Stimulated activated CD8-positive, alpha-beta memory T cell treated with anti-CD3 and anti-CD28 coated beads, Interleukin-4, amount 100 ng/mL, for 4 hours (primary cell): ENCODE measurements around the gene OR56A5.
"Not testable (repeated sequence)": the region's sequence is repeated elsewhere in the genome, so short reads cannot be mapped to it uniquely, and the experiment has no call there.

Experiments used
- DNase-seq, 2 donors: peaks; one replicate each; pipeline ENCODE4 v3.0.0-alpha.2; 2020; ENCODE audit warnings: low read depth in 2 of 2, low spot score in 1 of 2

Gene OR56A5, protein sequence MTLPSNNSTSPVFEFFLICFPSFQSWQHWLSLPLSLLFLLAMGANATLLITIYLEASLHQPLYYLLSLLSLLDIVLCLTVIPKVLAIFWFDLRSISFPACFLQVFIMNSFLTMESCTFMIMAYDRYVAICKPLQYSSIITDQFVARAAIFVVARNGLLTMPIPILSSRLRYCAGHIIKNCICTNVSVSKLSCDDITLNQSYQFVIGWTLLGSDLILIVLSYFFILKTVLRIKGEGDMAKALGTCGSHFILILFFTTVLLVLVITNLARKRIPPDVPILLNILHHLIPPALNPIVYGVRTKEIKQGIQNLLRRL

DNA sequence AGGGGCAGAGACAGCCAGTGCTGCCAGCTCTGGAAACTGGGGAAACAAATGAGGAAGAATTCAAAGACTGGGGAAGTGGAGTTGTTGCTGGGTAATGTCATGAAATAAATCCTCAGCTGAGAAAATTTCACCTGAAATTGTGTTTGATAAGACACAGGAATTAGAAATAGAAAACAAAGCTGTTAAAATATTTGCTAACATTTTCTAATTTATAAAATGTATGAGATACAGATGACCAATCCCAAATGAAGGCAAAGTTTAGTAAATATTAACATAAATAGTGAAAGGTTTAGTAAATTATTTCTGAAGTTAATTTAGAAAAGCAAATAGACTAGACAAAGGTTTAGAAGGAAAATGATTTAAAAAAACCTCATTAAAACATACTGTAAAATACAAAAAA, at the start of gene OR56A5:
Gene OR56A5 (minus strand): TSS at position 101 of the 400 bp plus-strand sequence. CDS start 0 bp downstream, at position 101.
- DNase-seq, result no peak

DNA sequence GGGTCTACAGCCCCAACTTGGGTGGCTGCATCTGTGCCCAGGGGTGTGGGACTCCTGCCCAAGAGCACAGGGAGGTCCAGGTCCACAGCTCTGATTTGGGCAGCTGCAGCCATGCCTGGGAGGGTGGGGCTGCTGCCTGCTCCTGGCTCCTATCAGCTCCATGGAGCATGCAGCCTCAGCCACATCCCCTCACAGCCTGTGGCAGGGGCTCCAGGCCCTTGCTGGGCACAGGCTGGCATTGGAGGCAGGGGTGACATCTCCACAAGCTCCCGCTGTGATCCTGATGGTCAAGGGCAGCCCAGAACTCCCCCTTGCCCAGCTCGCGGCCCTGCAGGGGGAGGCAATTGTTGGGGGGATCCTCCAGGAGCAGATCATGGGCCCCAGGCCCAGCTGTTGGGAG, 44.7 kb upstream of the OR56A5 start:
- no peak for DNase-seq

DNA sequence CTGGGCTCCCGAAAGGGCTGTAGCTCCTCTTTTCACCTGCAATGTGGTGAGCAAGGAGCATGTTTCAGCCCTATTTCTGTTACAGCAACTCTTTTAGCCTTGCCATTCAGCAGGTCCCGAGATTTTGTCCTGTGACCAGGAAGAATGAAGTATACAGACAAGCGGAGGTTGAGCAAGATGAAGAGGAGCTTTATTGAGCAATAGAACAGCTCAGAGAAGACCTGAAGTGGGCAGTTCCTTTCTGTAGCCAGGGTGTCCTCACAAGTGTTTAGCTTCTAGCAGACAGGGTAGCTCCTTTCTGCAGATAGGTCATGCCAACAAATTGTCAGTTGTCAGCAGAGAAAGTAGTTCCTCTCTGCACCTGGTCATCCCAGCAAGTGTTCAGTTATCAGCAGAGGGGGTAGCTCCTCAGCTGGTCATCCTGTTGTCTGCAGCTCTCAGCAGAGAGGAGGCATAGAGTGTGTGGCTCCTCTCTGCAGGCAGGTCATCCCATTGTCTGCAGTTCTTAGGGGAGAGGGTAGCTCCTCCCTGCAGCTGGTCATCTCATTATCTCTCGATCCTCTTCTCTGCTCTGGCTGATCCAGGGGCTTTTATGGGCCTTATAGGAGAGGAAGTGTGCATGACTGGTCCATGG, 43.9 kb upstream of the OR56A5 start:
- no peak for DNase-seq

DNA sequence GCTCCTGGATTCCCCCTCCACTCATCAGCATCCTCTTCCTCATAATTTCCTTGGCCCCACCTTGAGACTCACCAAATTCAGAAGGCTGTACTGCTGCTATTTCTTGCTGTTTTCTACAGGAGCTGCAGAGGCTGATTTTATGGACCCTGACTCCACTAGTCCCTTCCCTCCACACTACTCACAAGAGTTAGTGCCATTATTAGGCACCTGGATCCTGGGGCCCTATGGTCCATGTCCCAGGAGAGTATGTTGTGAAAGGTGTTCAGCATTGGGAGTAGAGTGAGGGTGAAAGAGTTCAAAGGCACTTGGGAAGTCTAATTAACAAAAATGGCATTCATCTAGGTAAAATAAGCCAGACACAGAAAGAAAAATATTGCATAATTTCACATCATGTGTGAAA, 38.6 kb upstream of the OR56A5 start, which contains the start of gene OR56A4:
Gene OR56A4 (minus strand): TSS at position 101 of the 400 bp plus-strand sequence. CDS start 3,954 bp downstream, outside the sequence.
- DNase-seq, result no peak

DNA sequence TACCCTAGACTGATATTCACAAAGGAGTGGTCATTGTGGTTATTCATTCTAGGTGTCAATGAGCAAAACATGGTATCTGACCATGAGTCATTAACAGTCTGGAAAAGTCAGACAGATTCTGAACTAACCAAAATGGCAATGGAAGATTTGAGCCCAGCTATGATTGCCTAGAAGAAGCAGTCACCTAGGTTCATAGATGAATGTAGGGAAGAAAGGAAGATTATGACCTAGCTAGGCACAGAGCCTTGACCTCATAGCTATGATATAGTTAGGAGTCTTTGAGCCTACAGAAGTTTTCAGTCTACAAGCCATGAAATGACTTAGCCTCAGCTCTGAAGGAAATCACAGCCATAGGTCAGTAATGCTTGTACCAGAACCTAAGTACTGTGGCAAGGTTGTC, 38.1 kb upstream of the OR56A5 start:
- no peak for DNase-seq

DNA sequence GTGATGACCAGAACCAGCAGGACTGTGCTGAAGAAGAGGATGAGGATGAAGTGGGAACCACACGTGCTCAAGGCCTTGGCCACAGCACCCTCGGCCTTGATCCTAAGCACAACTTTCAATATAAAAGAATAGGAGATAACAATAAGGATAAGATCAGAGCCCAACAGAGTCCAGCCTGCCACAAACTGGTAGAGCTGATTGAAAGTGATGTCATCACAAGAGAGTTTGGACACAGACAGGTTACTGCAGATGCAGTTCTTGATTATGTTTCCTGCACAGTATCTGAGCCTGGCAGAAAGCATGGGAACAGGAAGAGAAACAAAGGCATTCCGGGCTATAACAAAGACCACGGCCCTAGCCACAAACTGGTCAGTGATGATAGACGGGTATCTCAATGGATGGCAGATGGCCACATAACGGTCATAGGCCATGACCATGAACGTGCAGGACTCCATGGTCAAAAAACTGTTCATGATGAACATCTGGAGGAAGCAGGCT, 34.0 kb upstream of the OR56A5 start:
- DNase-seq, result no peak

DNA sequence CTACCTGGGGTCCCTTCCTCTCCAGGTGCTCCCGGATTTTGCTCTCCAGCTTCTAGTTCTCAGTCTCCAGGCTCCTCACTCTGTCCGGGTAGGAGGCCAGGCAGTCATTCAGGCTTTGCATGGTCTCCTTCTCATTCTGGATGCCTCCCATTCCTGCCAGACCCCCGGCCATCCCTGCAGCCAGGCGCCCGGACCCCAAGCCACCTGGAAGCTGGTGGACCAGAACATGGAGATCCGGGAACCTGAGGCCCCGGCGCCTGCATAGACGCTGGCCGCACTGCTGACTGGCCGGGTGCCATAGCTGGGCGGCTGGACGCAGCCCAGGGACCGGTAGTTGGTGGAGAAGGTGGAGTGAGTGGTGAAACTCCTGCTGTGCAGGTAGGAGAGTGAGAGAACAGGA, 26.5 kb upstream of the OR56A5 start:
- no peak for DNase-seq

DNA sequence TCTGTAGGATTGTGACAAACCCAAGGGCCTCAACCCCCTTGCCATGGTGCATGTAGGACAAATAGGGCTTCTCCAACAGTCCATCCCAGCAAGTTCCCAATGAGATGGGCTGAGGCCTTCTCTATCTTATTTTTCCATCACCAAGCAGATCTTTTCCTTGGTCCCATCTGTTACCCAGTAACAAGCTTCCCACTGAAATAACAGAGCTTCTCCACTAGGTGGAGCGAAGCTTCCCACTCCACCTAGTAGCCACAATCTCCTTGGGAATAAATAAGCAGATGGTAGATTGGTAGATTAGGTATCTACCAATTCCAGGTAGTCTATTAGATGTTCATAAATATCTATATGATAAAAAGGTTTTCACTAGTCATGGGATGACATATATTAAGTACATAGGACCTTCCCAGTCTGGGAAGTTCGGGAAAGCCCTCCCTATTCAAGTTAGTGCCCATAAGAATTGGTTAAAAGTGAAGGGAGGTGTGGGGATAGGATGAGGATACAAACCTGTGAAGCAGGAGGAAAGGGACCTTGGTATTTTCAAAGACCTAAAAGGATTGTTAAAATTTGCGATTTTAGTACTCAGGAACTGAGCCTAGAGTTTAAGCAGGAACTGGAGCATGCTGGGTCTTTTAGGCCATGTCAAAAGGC, 24.4 kb upstream of the OR56A5 start:
- no peak for DNase-seq

DNA sequence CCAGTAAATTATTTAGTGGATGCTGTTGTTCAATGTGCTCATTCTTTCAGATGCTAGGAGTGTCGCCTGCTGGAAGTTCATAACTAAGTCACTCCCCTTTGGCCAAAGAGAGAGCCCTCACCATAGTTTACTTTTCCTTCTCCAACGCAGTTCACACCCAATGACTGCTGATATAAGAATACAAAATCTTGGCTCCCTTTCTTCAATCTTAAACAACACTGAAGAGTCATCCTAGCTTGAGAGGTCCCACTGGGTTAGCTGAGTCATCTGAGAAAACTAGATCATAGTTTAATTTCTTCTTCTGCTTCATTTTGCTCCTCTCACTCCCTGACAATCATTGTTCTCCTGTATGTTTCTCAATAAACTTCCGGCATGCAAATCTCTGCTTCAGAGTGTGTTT, 23.9 kb upstream of the OR56A5 start:
- no peak for DNase-seq

DNA sequence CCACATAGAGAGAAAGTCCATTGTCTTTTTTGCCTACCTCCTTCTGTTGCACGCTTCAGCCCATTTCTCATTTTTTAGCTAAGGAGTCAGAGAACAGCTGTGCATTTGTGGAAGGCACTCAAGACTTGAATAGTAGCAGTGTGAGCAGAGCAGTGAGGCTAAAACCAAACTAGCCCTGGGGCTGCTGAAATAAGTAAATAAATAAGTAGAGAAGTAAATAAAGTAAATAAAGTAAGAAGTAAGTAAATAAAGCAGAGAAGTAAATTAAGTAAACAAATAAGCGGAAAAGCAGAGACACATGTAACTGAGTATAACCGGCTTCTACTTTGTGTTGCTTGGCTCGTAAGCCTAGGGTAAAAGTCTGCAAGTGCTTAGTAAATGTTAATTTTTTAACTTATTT, 20.9 kb upstream of the OR56A5 start:
- no peak for DNase-seq

DNA sequence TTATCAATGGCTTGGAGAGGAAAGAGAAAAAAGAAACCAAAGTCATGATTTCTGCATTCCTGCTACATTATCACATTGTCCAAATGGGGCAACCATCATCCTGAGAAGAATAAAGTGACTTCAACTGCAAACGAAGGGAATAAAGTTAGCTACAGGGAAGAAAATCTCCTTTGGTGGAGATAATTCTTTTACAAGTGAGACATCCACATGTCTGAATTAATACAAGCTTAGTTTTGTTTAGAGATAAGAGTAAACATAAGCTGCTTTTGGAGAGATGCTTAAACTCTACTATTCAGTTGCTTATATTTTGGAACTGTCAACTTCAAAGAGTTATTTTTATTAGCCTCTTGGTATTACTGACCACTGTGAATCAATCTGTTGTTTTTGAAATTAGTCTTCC, 18.6 kb upstream of the OR56A5 start, which contains the start of gene OR52L1:
Gene OR52L1 (minus strand): TSS at position 101 of the 400 bp plus-strand sequence. CDS start 55 bp downstream, at position 46.
- DNase-seq, result no peak

DNA sequence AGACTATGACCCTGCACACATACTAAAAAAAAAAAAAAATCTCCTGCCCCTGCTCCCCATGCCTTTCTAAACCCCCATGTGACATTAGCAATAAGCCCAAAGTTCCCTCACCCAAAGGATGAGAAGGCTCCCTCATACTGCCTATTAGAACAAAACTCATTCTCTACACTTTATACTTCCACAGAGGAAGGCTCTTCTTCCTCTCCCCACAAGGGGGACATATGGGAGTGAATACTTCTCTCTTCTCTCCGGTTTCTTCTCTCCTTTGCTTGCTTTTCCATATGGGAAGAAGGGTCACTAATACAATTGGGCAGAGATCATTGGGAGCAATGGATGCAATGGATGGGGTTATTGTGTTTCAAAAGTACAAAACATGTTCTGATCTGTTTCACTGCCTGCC, 15.1 kb upstream of the OR56A5 start:
- DNase-seq, result no peak

DNA sequence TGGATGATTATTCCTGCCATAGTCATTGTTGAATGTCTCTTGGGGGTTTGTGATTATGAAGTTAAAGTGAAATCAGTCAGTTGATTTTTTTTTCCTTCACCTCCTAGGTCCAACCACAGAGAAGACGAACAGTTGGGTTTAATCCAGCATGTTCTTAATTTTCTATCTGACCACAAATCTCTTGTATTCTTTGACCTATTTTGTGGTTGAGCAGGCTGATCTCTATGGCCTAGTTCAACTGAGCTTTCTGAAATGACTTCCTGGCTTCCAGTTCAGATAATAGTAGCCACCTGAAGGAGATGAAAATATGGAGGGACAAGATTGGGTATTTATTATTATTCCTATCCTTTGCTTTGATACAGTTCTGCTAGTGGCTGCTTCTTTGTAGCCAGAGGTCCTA, 5.2 kb upstream of the OR56A5 start:
- no peak for DNase-seq

DNA sequence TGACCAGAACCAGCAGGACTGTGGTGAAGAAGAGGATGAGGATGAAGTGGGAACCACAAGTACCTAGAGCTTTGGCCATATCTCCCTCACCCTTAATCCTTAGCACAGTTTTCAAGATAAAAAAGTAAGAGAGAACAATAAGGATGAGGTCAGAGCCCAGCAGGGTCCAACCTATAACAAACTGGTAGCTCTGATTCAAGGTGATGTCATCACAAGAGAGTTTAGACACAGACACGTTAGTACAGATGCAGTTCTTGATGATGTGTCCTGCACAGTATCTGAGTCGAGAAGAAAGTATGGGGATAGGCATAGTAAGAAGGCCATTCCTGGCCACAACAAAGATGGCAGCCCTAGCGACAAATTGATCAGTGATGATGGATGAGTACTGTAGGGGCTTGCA, 586 bp downstream of the OR56A5 start:
- DNase-seq, result no peak

DNA sequence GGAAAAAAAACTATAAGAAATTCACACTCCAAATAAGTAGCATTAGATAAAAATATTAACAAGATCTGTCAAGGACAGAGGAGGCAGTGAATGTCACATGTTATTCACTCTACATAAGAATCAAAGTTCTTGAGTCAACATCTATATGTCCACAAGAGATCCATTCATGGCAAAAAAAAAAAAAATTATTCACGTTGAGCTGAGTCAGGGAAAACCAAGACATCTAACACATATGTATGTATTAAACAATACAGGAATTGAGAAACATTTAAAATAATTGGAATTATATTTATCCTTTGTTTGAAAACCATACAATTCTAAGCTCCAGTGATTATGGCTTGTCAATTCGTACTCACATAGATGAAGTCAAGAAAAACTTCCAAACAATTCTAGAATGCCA, 1.3 kb downstream of the OR56A5 start:
- DNase-seq, result no peak

DNA sequence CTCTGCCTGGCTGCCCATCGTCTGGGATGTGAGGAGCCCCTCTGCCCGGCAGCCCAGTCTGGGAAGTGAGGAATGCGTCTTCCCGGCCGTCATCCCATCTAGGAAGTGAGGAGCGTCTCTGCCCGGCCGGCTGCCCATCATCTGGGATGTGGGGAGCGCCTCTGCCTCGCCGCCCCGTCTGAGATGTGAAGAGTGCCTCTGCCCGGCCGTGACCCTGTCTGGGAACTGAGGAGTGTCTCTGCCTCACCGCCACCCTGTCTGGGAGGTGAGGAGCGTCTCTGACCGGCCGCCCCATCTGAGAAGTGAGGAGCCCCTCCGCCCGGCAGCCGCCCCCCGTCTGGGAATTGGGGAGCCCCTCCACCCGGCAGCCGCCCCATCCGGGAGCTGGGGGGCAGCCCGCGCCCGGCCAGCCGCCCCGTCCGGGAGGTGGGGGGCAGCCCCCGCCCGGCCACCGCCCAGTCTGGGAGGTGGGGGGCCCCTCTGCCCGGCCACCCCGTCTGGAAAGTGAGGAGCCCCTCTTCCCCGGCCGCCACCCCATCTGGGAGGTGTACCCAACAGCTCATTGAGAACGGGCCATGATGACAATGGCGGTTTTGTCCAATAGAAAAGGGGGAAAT, 7.5 kb downstream of the OR56A5 start:
- DNase-seq, result not testable (repeated sequence)

DNA sequence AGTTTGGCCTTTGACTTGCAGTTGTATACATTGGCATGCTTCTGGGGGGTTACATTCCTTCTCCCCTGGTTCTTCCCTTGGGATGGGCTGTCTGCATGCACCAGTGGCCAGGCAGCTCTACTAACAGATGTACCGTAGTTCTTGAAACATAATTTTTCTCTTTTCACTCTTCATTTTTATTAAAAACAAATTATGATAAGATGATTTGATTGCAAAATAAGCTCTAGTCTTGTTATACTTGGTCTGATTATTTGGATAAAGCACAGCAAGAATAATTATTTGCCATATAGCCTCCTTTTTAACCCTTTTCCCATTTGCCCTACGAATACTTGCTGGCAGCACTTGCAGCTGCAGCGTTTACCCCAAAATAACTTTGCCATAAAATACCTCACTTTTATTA, 12.7 kb downstream of the OR56A5 start:
- DNase-seq, result no peak

DNA sequence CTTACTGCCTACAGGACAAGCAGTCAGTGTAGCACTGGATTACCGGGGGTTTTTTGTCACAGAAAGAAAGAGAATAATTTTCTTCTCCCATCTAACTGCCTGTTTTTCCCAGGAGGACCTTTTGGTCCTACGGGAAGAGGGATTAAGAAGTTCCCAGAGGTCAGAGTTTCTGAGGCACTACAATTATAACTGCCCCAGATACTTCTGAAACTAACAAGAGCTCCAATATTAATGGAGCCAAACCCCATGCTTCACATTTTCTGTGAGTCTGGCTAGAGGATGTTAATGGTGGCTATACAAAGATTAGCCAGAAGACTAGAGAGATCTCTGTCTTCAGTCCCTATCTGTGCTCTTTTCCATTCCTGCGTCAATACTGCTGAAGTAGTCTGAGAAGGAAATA, 26.3 kb downstream of the OR56A5 start, which contains the start of gene OR56A3:
Gene OR56A3 (plus strand): TSS at position 301 of the 400 bp plus-strand sequence. CDS start 5,096 bp downstream, outside the sequence.
- DNase-seq, result no peak

DNA sequence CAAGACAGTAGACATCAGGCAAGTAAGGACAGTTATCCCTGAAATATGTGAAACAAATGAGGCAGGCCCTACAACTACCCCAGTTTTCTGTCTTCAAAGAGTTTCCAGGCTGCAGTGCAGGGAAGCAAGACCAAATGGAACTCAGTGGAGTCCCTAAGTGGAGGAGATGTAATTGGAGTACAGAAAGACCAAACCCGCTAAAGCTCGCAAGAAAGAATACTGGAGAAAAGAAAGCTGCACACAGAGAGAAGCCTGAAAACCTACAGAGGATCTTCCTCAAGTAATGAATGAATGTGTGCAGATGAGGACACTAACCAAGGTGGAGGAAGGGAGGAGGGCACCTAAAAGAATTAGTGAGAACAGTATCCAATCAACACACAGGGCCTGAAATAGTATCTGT, 27.5 kb downstream of the OR56A5 start:
- DNase-seq, result no peak

DNA sequence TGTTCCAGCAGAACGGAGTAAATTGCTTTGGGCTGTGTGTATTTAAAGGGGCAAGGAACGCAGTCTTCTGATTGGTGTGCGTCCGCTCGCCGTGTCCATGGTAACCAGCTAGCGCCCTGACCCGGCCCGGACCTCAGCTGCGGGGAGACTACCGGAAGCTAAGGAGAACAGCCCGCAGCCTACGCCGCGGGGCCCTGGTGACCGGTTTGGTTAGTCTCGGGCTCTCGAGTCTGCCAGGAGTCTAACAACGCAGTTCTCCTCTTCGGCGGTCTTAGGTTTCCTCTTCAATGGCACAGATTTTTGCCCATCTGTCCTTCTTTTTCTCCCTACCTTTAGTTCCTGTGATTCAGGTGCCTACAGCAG, 29.7 kb downstream of the OR56A5 start:
- DNase-seq, result no peak

DNA sequence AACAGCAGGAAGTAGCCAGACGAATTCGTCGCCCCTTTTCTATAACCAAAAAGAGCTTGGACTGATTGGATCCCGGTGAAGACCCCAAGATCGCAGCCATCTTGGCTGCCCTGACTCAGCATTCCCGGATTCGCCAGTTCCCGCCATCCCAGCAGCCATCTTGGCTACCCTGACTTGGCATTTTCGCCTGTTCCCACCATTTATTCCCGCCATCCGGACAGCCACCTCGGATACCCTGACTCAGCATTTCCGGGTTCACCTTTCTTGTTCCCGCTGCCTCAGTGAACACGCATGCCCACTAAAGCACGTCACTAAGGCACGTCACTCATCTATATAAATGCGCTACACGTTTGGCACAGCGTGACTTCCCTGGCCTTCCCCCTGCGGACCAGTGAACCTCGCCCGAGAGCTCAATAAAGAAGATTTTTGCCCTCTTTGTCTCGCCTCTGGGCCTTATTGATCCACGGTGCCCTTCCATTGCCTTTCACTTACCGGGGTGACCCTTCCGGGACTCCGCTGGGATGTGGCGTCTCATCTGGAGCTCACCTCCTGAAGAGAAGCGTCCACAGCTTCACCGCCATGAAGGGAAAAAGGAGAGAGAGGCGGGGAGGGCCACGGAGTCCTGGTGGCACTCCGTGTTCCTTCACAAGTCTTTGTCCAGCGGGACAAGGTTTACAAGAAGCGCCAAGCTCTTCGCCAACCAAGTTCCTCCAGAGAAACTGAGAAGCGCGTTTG, 30.3 kb downstream of the OR56A5 start:
- no peak for DNase-seq
